Mononuclear cell (primary cell): Measurements from ENCODE around the gene CSNK2A2. TPM values are rescaled to one million over a fixed set of nuclear protein-coding genes. Genes with fewer than 3 reads are reported as not detected.

Experiments used
- H3K27me3 ChIP-seq: 2 replicates; pipeline ENCODE4 v1.6.0; 2011; ENCODE audit warnings: low read length, control low read depth; ENCODE audit not compliant: insufficient read depth
- H3K4me1 ChIP-seq: 2 replicates; pipeline ENCODE4 v1.5.1; 2011; ENCODE audit warnings: mild to moderate bottlenecking, low read length, control low read depth; ENCODE audit not compliant: insufficient read depth
- H3K4me3 ChIP-seq: 2 replicates; pipeline ENCODE4 v1.5.1; 2011; ENCODE audit warnings: mild to moderate bottlenecking, low read length, moderate library complexity
- H3K9me3 ChIP-seq: 2 replicates; pipeline ENCODE4 v1.5.1; 2011; ENCODE audit warnings: low read depth, mild to moderate bottlenecking, control low read depth, low read length
- total RNA-seq: library from RNA; depleted of rRNA; stranded (reverse); fragments of >200 nt; gene quantifications from one replicate; pipeline ENCODE4 v1.2.3, GENCODE V29; 2012

CSNK2A2 gene
- total RNA-seq, 1 donor = 34.9 TPM

GRCh38 chr16:58116529-58116928, 81.4 kb downstream of the CSNK2A2 start:
- Histone ChIP-seq H3K4me1 (peaks cover 2% of the 10 kb centered on the region), H3K9me3 (no peaks in the 10 kb centered on the region), H3K4me3 (no peak overlapping the region), H3K27me3 (no peaks in the 10 kb centered on the region)

DNA sequence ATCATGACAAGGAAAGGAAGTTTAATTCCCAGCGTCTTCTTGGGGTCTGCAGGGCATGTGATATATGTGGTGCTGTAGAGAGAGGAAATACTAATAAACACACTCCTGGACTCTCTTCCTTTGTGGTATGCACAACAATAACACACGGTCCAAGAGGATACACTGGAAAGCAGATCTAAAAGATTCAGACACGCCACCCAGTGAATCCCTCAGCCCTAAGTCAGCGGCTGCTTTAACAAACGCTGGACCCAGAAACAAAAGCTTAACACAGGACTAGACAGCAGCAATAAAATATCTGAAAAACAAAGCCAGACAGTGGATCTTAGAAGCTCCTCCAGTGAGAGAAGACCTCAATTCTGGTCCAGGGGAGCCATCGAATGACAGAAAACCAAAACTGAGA, 81.8 kb downstream of the CSNK2A2 start:
- H3K4me1 ChIP-seq = no peaks in the 10 kb centered on the region
- H3K9me3 ChIP-seq = no peaks in the 10 kb centered on the region
- H3K27me3 ChIP-seq = no peaks in the 10 kb centered on the region
- no peak overlapping the region for H3K4me3 ChIP-seq

DNA sequence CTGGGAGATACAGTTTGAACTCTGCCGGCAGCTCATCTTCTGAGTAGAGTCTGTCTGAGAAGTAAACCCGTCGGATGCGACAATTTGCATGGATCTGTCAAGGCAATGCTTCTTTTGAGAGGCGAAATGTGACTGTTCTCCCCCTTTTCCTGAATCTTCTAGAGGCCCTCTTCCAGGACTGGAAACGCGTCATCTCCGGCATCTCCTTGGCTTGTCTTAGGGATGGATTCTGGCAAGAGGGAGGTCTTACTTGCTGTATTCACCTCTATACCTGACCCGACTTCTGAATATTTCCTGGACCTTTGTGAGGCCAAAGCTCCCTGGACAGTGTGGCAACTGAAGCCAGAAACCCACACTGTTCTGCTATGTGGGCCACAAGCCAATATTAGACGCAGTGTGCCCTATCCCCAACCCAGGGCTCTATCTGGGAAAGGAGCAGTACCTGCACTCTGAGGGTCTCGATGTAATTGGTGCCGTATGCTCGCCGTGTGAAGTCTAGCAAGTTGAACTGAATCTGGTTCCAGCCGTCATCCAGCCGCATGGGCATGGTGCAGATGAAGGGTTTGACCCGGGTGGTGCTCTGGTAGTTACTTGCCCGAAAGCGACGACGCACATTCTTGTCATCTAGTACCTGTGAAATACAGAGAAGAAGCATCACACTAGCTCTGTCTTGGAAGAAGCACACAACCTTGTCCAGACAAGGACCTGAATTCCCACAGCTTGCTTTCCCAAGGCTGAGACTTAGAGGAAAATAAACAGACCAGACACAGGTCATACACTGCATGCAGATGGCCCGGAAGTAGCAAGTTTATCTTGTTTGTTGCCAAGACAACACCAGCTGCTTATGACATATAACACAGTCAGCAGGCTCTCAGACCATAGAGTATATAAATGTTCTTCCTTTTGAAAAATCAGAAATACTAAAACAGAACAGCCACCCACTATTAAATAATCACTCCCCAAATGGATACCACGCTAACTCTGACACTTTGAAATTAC, 82.8 kb downstream of the CSNK2A2 start:
- no peaks in the 10 kb centered on the region for H3K27me3 ChIP-seq
- H3K9me3 ChIP-seq = no peaks in the 10 kb centered on the region
- H3K4me3 ChIP-seq = no peak overlapping the region
- no peaks in the 10 kb centered on the region for H3K4me1 ChIP-seq

GRCh38 chr16:58111302-58111627, 86.6 kb downstream of the CSNK2A2 start:
- H3K4me1 ChIP-seq = peaks cover 5% of the 10 kb centered on the region
- H3K27me3 ChIP-seq = no peaks in the 10 kb centered on the region
- no peaks in the 10 kb centered on the region for H3K9me3 ChIP-seq
- H3K4me3 ChIP-seq = no peak overlapping the region

- H3K4me3 ChIP-seq = no peak overlapping the region
- H3K4me1 ChIP-seq = peaks cover 5% of the 10 kb centered on the region
- no peaks in the 10 kb centered on the region for H3K27me3 ChIP-seq
- no peaks in the 10 kb centered on the region for H3K9me3 ChIP-seq
These were observed 87.2 kb downstream of the CSNK2A2 start for GRCh38 chr16:58110571-58111301.

- H3K4me3 ChIP-seq = no peak overlapping the region
- H3K4me1 ChIP-seq = peaks cover 5% of the 10 kb centered on the region
- no peaks in the 10 kb centered on the region for H3K9me3 ChIP-seq
- no peaks in the 10 kb centered on the region for H3K27me3 ChIP-seq
These were observed 88.0 kb downstream of the CSNK2A2 start for GRCh38 chr16:58109881-58110280.

DNA sequence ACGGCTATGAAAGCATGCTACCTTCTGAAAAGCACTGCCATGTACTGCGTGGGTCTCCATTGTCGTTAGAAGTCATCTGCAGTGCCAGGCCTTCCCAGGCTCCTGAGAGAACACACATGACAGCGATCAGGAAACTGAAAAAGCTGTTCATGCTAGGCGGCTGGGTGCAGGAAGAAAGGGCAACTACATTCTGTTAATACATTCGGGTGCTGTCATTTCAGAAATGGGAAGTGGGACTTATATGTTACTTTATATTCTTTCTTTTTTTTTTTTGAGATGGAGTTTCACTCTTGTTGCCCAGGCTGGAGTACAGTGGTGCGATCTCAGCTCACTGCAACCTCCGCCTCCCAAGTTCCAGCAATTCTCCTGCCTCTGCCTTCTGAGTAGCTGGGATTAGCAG, 88.6 kb downstream of the CSNK2A2 start:
- Histone ChIP-seq H3K9me3 (no peaks in the 10 kb centered on the region), H3K27me3 (no peaks in the 10 kb centered on the region), H3K4me3 (no peak overlapping the region), H3K4me1 (peaks cover 5% of the 10 kb centered on the region)

Other genes starting within 250 kb of the CSNK2A2 start
- gene CNGB1, start 227.0 kb downstream of the CSNK2A2 start, total RNA-seq = not detected
- gene ZNF319, start 197.4 kb downstream of the CSNK2A2 start, total RNA-seq = 5.7 TPM
- 20.4 TPM for gene USB1, start 196.7 kb downstream of the CSNK2A2 start, total RNA-seq
- 0.10 TPM for gene MMP15, start 172.4 kb downstream of the CSNK2A2 start, total RNA-seq
- 70.0 TPM for gene CFAP20, start 68.7 kb downstream of the CSNK2A2 start, total RNA-seq
- 0.31 TPM for gene PRSS54, start 96.9 kb upstream of the CSNK2A2 start, total RNA-seq
- gene GINS3, start 194.4 kb upstream of the CSNK2A2 start, total RNA-seq = 0.73 TPM